DMS 273 treated with DMSO at 0.1 percent for 48 hours (cell line): ENCODE results near the gene HS6ST2.
A peak's percentile ranks its signal among the peaks of the same experiment; 100 is the strongest.

Experiments
- DNase-seq: peaks from one replicate; lab custom pipeline; 2025; lab: John Stamatoyannopoulos, UW

Gene HS6ST2

GRCh38 chrX:132795181-132795580, 163.2 kb downstream of the HS6ST2 start:
- no peak for DNase-seq

DNA sequence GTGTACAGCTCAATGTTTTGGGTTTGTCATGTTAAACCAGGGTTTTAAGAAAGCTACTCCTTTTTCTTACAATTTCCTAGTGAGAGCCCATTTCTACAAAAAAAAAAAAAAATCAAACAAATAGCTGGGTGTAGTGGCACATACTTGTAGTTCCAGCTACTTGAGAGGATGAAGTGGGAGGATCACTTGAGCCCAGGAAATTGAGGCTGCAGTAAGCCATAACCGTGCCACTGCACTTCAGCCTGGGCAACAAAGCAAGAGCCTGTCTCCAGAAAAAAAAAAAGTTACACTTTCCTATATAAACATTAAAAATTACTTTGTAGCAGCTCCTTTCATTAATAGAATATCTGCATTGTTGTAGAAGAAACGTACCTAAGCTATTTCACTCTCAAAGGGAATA, 166.7 kb downstream of the HS6ST2 start:
- DNase-seq = no peak

DNA sequence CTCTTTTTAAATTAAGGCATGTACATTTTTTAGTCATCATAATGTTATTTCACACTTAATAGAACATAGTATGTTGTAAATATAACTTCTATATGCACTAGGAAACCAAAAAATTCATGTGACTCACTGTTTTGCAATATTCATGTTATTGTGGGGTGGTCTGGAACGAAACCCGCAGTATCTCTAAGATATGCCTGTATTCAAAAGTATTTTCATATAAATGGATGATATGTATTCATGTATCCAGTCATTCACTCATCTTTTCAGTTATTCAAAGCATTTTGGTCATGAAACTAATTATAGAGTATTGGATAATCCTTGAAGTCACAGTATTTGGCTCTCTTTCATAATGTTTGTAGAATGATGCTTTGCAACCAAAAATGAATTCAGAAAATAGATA, 168.1 kb downstream of the HS6ST2 start:
- DNase-seq = no peak

DNA sequence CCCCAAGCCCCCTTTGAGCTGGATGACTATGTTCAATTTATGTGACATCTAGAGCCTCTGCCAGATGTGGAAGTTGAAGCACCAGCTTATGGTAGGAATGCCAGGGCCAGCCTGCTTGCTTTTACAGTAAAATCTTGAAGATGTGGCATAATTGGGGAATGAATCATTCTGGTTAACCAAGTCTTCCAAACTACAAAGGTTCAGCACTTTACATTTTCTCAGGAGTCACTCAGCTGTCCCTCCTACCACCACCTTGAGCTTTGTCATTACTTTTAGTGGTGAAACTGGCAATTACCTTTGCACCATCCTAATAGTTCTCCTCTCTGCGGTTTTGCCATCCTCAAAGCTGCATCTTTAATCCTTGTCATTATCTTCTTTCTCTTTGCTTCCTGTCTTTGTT, 172.2 kb downstream of the HS6ST2 start:
- no peak for DNase-seq

DNA sequence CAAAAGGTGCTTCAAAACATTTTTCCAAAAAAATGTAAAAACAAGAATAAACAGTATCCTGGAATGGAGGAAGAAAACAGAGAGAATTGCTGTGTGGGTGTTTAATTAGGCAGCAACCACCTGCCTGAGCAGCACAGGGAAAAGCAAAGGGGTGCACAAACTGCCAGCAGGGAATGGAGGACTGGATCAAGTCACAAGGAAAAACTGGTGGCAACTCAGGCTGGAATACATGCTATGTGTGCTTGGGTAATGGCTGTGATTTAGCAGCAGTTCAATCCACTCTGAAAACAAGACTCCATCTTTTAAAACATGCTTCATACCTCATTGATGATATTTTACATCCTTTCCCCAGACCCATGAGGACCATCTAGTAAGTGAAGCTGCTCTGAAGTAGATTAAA, 179.5 kb downstream of the HS6ST2 start:
- DNase-seq = peak; percentile 11

- DNase-seq = no peak
Observed at GRCh38 chrX:132776486-132777210, 181.8 kb downstream of the HS6ST2 start.

DNA sequence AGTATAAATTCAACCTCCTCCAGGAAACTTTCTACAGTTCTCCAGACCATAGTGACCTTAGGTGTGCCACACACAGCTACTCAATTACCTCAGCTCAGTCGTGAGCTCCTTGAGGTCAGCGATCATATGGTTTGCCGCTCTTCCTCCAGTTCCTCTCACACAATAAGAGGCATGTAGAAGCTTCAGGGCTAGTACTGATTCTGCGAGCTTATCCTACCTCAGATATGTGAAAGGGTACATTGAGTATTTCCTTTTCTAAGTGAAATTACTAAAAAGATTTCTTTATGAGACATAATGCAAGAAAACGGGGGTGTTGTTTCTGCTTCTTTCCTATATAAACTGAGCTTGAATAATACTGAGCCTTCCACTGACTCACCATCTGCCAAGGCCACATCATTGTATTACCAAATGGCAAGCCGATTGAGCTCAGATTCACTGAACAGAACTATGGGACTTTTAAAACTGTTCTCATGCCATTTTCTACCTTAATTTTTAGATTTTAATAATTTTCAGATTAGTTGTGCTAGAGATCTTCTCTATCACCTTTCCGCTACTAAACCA, 183.1 kb downstream of the HS6ST2 start:
- no peak for DNase-seq

- DNase-seq = no peak
Observed at GRCh38 chrX:132774010-132774714, 184.3 kb downstream of the HS6ST2 start.

- DNase-seq = no peak
Observed at GRCh38 chrX:132769609-132770008, 188.8 kb downstream of the HS6ST2 start.

- no peak for DNase-seq
Observed at GRCh38 chrX:132766452-132766851, 192.0 kb downstream of the HS6ST2 start.

GRCh38 chrX:132763528-132763927, 194.9 kb downstream of the HS6ST2 start:
- no peak for DNase-seq

GRCh38 chrX:132758759-132759158, 199.7 kb downstream of the HS6ST2 start:
- DNase-seq = no peak

GRCh38 chrX:132757066-132757623, 201.3 kb downstream of the HS6ST2 start:
- DNase-seq = no peak

DNA sequence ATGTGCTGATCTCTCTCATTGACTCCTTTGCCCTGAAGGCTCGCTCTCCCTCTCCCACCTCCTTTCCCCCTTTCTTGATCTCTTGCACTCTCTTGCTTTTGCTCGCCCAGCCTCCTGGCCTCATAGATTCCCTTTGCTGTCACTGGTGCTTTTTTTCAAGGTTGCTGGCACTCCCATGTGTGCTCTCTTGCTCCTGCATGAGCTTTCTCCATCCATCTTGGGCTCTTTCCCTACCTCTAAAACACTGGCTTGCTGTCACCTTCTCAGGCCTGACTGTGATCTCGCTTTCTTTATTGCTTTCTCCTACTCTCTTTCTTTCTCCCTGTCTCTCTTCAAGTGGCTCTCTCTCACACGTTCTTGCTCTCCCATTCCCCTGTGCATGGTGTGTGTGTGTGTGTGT, 202.0 kb downstream of the HS6ST2 start:
- no peak for DNase-seq

DNA sequence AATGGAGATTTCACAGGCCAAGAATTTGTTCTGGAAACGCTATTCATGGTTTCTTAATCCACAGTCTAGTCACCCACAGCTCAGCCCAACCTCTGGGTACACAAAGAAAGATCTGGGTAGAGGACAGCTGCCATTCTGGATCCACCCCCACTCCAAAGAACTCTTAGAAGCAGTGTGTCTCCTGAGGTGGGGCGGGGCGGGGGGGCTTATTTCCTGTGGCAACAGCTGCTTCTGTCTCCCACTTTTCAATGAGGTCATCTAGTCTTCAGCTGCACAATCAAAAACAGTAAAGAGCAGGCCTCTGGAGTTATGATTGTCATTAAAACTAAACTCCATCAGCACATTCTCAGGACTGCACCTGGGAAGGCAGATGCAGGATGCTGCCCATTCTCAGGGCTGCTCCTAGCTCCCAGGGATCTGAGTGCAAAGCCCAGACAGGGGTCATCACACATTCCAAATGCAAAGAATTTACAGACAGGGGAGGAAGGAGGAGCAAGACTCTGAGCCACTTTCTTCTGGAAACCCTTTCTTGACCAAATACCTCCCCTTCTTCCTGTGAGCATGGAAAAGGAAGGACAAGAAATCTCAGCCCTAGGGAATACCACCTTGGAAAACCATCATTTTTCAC, 207.3 kb downstream of the HS6ST2 start:
- DNase-seq = peak; percentile 3

GRCh38 chrX:132750331-132751062, 207.9 kb downstream of the HS6ST2 start:
- no peak for DNase-seq

DNA sequence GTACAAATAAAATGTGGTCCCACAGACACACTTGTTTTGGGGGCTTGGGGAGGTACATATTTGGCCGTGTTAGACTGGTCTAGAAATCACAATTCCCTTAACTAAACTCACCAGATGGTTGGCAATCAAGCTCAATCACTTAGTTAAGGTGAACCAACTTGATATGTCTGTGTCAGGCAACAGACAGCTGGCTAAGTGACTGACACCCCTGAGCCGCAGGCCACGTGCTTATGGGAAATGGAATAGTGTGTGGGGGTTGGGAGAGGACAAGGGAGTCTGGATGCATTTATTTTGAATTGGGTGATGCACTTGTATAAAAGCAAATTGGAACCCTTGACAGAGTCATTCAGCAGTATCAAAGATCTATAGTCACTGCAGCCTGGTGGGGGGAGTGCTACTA, 209.0 kb downstream of the HS6ST2 start:
- peak; percentile 45 for DNase-seq

DNA sequence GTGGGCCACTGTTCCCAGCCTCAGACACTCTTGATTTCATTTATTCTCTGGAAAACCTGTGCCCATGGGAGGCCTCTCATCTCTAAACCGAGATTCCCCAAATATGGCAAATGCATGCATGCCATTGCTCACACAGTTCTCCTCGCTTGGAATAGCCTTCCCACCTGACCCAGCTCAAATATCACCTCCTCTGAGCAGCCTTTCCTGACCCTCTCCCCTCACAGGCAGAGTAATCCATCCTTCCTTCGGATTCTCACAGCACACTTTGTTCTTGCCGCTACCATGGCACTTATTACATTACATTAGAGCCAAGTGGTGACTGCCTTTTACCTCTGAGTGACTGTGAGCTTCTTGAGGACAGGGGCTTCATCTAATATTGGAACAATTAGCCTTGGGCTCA, 209.5 kb downstream of the HS6ST2 start:
- no peak for DNase-seq

DNA sequence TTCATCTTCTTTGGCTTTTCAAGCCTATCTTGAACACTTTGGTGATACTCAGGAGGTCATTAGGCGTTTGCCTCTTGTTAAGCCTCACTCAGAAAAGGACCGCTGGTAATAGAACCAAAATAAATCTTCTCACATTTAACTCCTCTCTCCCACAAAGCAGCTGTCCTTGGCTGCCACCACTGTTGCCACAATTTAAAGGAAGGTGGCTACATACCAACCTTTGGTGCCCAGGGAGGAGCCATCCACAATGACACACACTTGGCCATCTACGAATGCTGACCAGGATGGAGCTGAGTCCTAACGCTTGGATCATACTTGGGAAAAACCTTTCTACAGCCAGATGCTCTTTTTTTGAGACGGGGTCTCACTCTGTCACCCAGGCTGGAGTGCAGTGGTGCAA, 210.2 kb downstream of the HS6ST2 start:
- no peak for DNase-seq

GRCh38 chrX:132745593-132745992, 212.8 kb downstream of the HS6ST2 start:
- DNase-seq = no peak

DNA sequence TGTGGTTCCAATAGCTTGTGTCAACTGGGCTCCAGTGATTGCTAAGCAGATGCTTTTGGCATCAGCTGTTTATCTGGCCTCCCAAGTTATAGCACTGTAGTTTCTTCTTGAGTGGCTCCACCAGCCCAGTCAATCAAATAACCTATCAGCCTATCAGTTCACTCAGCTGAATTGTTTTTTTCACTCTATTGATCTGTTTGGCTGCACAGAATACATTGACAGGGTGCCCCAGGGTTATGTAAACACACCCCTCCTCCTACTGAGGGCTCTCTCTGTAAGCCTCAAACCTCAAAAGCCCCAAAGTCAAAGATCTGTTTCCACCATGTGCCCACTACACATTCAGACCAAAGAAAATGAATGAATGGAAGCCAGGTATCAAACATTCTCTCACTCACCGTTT, 214.0 kb downstream of the HS6ST2 start:
- no peak for DNase-seq

GRCh38 chrX:132743086-132743485, 215.3 kb downstream of the HS6ST2 start:
- DNase-seq = no peak
